Effector memory CD4-positive, alpha-beta T cell (primary cell): ENCODE data around the gene CPN2.

Experiments used
- DNase-seq, 3 donors: peaks; one replicate each; pipeline ENCODE4 v3.0.0-alpha.2; 2020
- H3K27ac ChIP-seq: 2 replicates; pipeline ENCODE4 v1.7.0; 2013; ENCODE audit warnings: mild to moderate bottlenecking, low read length, moderate library complexity; ENCODE audit not compliant: insufficient read depth, poor library complexity, severe bottlenecking
- H3K27me3 ChIP-seq: replicated peaks from 2 replicates; pipeline ENCODE4 v1.7.0; 2013; ENCODE audit warnings: mild to moderate bottlenecking, low read length; ENCODE audit not compliant: insufficient read depth, control insufficient read depth, poor library complexity, severe bottlenecking
- H3K36me3 ChIP-seq: 2 replicates; pipeline ENCODE4 v1.7.0; 2013; ENCODE audit warnings: mild to moderate bottlenecking, low read length, moderate library complexity; ENCODE audit not compliant: control insufficient read depth, insufficient read depth
- H3K4me1 ChIP-seq: 2 replicates; pipeline ENCODE4 v1.7.0; 2013; ENCODE audit warnings: low read length, mild to moderate bottlenecking; ENCODE audit not compliant: control insufficient read depth, insufficient read depth, poor library complexity, severe bottlenecking
- H3K4me3 ChIP-seq: 2 replicates; pipeline ENCODE4 v1.7.0; 2013; ENCODE audit warnings: low read length, low read depth, mild to moderate bottlenecking; ENCODE audit not compliant: insufficient read depth, poor library complexity, severe bottlenecking
- H3K9me3 ChIP-seq: 2 replicates; pipeline ENCODE4 v1.7.0; 2013; ENCODE audit warnings: mild to moderate bottlenecking, low read length, moderate library complexity; ENCODE audit not compliant: control insufficient read depth

The CPN2 gene

GRCh38 chr3:194318511-194319161 is 32.5 kb downstream of the CPN2 start:
- peaks cover 6% of the 10 kb centered on the region for H3K4me1 ChIP-seq
- H3K27ac ChIP-seq: no peak overlapping the region
- no peak for DNase-seq
- no peaks in the 10 kb centered on the region for H3K36me3 ChIP-seq
- H3K9me3 ChIP-seq: peaks cover 3% of the 10 kb centered on the region
- no peak overlapping the region for H3K4me3 ChIP-seq
- H3K27me3 ChIP-seq: no peaks in the 10 kb centered on the region

- H3K27me3 ChIP-seq: no peaks in the 10 kb centered on the region
These were observed 34.2 kb downstream of the CPN2 start for GRCh38 chr3:194316918-194317317.

GRCh38 chr3:194315965-194316361 is 35.2 kb downstream of the CPN2 start:
- H3K27ac ChIP-seq: no peak overlapping the region
- peak overlapping the region; percentile 56 for H3K4me3 ChIP-seq
- peaks cover 5% of the 10 kb centered on the region for H3K4me1 ChIP-seq
- H3K27me3 ChIP-seq: no peaks in the 10 kb centered on the region
- DNase-seq: no peak
- no peaks in the 10 kb centered on the region for H3K36me3 ChIP-seq
- peaks cover 3% of the 10 kb centered on the region for H3K9me3 ChIP-seq

More at GRCh38 chr3:194316918-194317317, 34.2 kb downstream of the CPN2 start:
- Histone ChIP-seq H3K36me3 (no peaks in the 10 kb centered on the region), H3K4me1 (peaks cover 5% of the 10 kb centered on the region), H3K9me3 (peaks cover 3% of the 10 kb centered on the region), H3K4me3 (no peak overlapping the region), H3K27ac (no peak overlapping the region)
- no peak for DNase-seq

- DNase-seq: peak; percentile 54 to 66 (median 62)
- Histone ChIP-seq H3K36me3 (no peaks in the 10 kb centered on the region), H3K27ac (no peak overlapping the region), H3K9me3 (peaks cover 3% of the 10 kb centered on the region), H3K4me3 (peak overlapping the region; percentile 56), H3K4me1 (peaks cover 5% of the 10 kb centered on the region), H3K27me3 (no peaks in the 10 kb centered on the region)
These were observed 35.8 kb downstream of the CPN2 start for GRCh38 chr3:194315088-194315964.

- H3K27me3 ChIP-seq: no peaks in the 10 kb centered on the region
- no peak overlapping the region for H3K4me3 ChIP-seq
- no peak for DNase-seq
- peaks cover 3% of the 10 kb centered on the region for H3K9me3 ChIP-seq
- peaks cover 5% of the 10 kb centered on the region for H3K4me1 ChIP-seq
- H3K27ac ChIP-seq: no peak overlapping the region
- H3K36me3 ChIP-seq: no peaks in the 10 kb centered on the region
These were observed 36.6 kb downstream of the CPN2 start for GRCh38 chr3:194314388-194315068.

GRCh38 chr3:194313560-194314387 is 37.4 kb downstream of the CPN2 start:
- Histone ChIP-seq H3K36me3 (no peaks in the 10 kb centered on the region), H3K27me3 (no peaks in the 10 kb centered on the region), H3K4me1 (peaks cover 5% of the 10 kb centered on the region), H3K9me3 (no peaks in the 10 kb centered on the region), H3K4me3 (no peak overlapping the region), H3K27ac (no peak overlapping the region)
- DNase-seq: no peak

- Histone ChIP-seq H3K27ac (no peak overlapping the region), H3K9me3 (no peaks in the 10 kb centered on the region), H3K4me1 (peaks cover 8% of the 10 kb centered on the region), H3K4me3 (no peak overlapping the region), H3K36me3 (no peaks in the 10 kb centered on the region), H3K27me3 (no peaks in the 10 kb centered on the region)
- DNase-seq: no peak
These were observed 38.3 kb downstream of the CPN2 start for GRCh38 chr3:194312743-194313281.

- H3K27me3 ChIP-seq: no peaks in the 10 kb centered on the region
- no peak for DNase-seq
- no peak overlapping the region for H3K27ac ChIP-seq
- no peaks in the 10 kb centered on the region for H3K9me3 ChIP-seq
- peaks cover 13% of the 10 kb centered on the region for H3K4me1 ChIP-seq
- no peaks in the 10 kb centered on the region for H3K36me3 ChIP-seq
- no peak overlapping the region for H3K4me3 ChIP-seq
These were observed 38.9 kb downstream of the CPN2 start for GRCh38 chr3:194312186-194312742.

- Histone ChIP-seq H3K9me3 (no peaks in the 10 kb centered on the region), H3K4me3 (no peak overlapping the region), H3K4me1 (peaks cover 22% of the 10 kb centered on the region), H3K27me3 (no peaks in the 10 kb centered on the region), H3K36me3 (no peaks in the 10 kb centered on the region), H3K27ac (no peak overlapping the region)
- no peak for DNase-seq
These were observed 40.1 kb downstream of the CPN2 start for GRCh38 chr3:194311000-194311399.
